ENCODE data around the gene MFRP. TPM values are rescaled to one million over a fixed set of nuclear protein-coding genes. Genes with fewer than 3 reads are reported as not detected.
A peak's percentile ranks its signal among the peaks of the same experiment; 100 is the strongest.

MFRP gene
- total and polyA plus RNA-seq, 9 of the 15 experiments (the other 6 are each of a cell fraction or from before 2014, with no cell fraction given), result not detected

- TF ChIP-seq ARID4B (CRISPR knock-in tag; IDR thresholded peaks at IDR 0.05) (peak; percentile 98), THAP12 (CRISPR knock-in tag; IDR thresholded peaks at IDR 0.05) (peak; percentile 57; the same call in 1 of the 2 replicates), GATA2 (CRISPR knock-in tag; IDR thresholded peaks at IDR 0.05) (no peak), HNRNPL (IDR thresholded peaks at IDR 0.05; ENCODE audit: low read depth, low read length) (no peak), SRSF3 (IDR thresholded peaks at IDR 0.05; ENCODE audit: insufficient read depth, low read length) (no peak), ZNF253 (CRISPR knock-in tag; conservative IDR thresholded peaks at IDR 0.05) (no peak), ZBTB11 (CRISPR knock-in tag; IDR thresholded peaks at IDR 0.05) (no peak), RUNX1 (IDR thresholded peaks at IDR 0.05; ENCODE audit: low read depth) (no peak), E2F6 (IDR thresholded peaks at IDR 0.05; ENCODE audit: borderline replicate concordance in 1 of 2, extremely low read depth in 1 of 2, insufficient read depth in 1 of 2, insufficient read length in 1 of 2, low read depth in 1 of 2, low read length in 1 of 2, poor library complexity in 1 of 2, severe bottlenecking in 1 of 2) (peak; percentile 89 to 93), TRIM24 (IDR thresholded peaks at IDR 0.05) (0 out of 4 replicates have a peak, but pooled peaks of 1 of the 2 experiments have one; percentile 16), KHSRP (IDR thresholded peaks at IDR 0.05) (0 out of 2 replicates have a peak, but pooled peaks have one; percentile 45), ZSCAN32 (CRISPR knock-in tag; IDR thresholded peaks at IDR 0.05) (no peak), KLF13 (tag; IDR thresholded peaks at IDR 0.05; ENCODE audit: borderline replicate concordance, low read depth) (peak; percentile 51; the same call in 1 of the 2 replicates), NFE2L1 (tag; IDR thresholded peaks at IDR 0.05; ENCODE audit: borderline replicate concordance, low read depth) (no peak)
These were observed 34.9 kb upstream of the MFRP start, which contains the start of gene USP2 (continued) for GRCh38 chr11:119381181-119381988.

All from K562 (cell line).